Upper lobe of right lung (tissue), 1 donor: ENCODE results near the gene XPR1. TPM values are rescaled to one million over a fixed set of nuclear protein-coding genes. Genes with fewer than 3 reads are reported as not detected.

Experiments used
- ATAC-seq: fragments of 200-7000 bp; cut with Tn5 transposase; one replicate; pipeline ENCODE4 v1.9.1; 2020; ENCODE audit warnings: mild to moderate bottlenecking, moderate library complexity
- DNase-seq: peaks from one replicate; pipeline ENCODE4 v3.0.0-alpha.2; 2020
- H3K27ac ChIP-seq: fragments of 200-600 bp; one replicate; pipeline ENCODE4 v1.8.0; 2022
- H3K27me3 ChIP-seq: fragments of 200-600 bp; one replicate; pipeline ENCODE4 v1.8.0; 2022; ENCODE audit warnings: mild to moderate bottlenecking
- H3K36me3 ChIP-seq: fragments of 200-600 bp; one replicate; pipeline ENCODE4 v1.8.0; 2022
- H3K4me1 ChIP-seq: fragments of 200-600 bp; one replicate; pipeline ENCODE4 v1.8.0; 2022
- H3K4me3 ChIP-seq: fragments of 200-600 bp; one replicate; pipeline ENCODE4 v1.8.0; 2022; ENCODE audit warnings: mild to moderate bottlenecking
- H3K9me3 ChIP-seq: fragments of 200-600 bp; one replicate; pipeline ENCODE4 v1.8.0; 2022
- intact Hi-C: fragments of 100-400 bp; cut with DNase I; formaldehyde crosslinking; loops from one replicate; pipeline ENCODE4 v1.11.0; 2022
- total RNA-seq: library from RNA; stranded (reverse); fragmentation: NEBNext Ultra II Directional; extraction: Animal tissue kit (Norgen Biotek cat#: 25700); gene quantifications from one replicate; pipeline ENCODE4 v1.2.1, GENCODE V29; 2021
- TF ChIP-seq, protein P1 (sequence below): fragments of 200-600 bp; IDR thresholded peaks from one replicate; pipeline ENCODE4 v1.8.0; 2022; ENCODE audit warnings: antibody characterized with exemption
- donor health status: DM: no; HTN: yes; CAD: no; lungs with severe emphysema.

The XPR1 gene
- total RNA-seq, 1 donor from 2014 or later: 23.5 TPM

GRCh38 chr1:180590889-180591288 lies 40.9 kb upstream of the XPR1 start:
- no peaks in the 10 kb centered on the region for H3K9me3 ChIP-seq
- intact Hi-C loops: no loop called here

DNA sequence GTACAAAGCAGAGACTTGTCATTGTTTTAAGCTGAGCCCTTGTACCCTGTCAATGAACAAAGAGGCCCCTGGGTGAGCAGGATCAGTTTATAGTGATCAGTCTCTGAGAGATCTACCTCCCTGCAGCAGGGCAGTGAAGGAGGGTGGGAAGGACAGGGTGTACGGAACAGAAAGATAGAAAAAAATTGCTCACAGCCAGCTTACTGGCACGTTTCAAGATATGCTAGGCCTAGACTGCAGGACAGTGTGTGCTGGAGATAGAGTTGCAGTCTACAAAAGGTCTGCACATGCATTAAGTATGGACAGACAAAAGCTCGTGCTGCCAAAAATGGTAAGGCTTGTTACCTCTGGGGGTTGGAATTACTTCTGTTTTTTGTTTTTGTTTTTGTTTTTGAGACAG lies 38.4 kb upstream of the XPR1 start:
- H3K27me3 ChIP-seq: no peaks in the 10 kb centered on the region
- H3K36me3 ChIP-seq: no peaks in the 10 kb centered on the region
- H3K9me3 ChIP-seq: no peaks in the 10 kb centered on the region
- TF ChIP-seq, protein P1, sequence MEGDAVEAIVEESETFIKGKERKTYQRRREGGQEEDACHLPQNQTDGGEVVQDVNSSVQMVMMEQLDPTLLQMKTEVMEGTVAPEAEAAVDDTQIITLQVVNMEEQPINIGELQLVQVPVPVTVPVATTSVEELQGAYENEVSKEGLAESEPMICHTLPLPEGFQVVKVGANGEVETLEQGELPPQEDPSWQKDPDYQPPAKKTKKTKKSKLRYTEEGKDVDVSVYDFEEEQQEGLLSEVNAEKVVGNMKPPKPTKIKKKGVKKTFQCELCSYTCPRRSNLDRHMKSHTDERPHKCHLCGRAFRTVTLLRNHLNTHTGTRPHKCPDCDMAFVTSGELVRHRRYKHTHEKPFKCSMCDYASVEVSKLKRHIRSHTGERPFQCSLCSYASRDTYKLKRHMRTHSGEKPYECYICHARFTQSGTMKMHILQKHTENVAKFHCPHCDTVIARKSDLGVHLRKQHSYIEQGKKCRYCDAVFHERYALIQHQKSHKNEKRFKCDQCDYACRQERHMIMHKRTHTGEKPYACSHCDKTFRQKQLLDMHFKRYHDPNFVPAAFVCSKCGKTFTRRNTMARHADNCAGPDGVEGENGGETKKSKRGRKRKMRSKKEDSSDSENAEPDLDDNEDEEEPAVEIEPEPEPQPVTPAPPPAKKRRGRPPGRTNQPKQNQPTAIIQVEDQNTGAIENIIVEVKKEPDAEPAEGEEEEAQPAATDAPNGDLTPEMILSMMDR: no peak
- H3K27ac ChIP-seq: no peak overlapping the region
- H3K4me1 ChIP-seq: no peaks in the 10 kb centered on the region
- H3K4me3 ChIP-seq: no peak overlapping the region
- DNase-seq: no peak
- no peak for ATAC-seq
- intact Hi-C loops: no loop called here

More at GRCh38 chr1:180590889-180591288, 40.9 kb upstream of the XPR1 start:
- Histone ChIP-seq H3K27me3 (no peaks in the 10 kb centered on the region), H3K27ac (no peak overlapping the region), H3K4me3 (no peak overlapping the region), H3K36me3 (no peaks in the 10 kb centered on the region), H3K4me1 (no peaks in the 10 kb centered on the region)
- DNase-seq (no peak), ATAC-seq (no peak)
- TF ChIP-seq, protein P1: no peak

DNA sequence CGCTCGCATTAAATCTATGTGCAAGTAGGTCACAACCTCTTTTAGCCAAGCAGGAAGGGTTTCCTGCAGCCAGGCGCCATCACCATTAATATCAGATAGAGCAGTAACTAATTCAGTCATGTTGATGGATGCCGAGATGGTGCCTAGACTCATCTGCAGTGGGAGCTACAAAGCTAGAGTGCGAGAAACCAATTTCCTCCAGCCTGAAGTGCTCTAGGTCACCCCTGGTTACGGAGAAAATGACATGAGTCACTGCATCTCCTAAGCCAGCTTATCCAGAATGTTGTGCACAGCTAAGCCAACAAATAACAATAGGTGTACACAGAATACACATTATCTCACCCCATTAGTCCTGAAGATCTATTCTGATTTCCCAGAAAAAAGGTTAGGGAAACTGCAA lies 37.1 kb upstream of the XPR1 start:
- no peak overlapping the region for H3K27ac ChIP-seq
- no peaks in the 10 kb centered on the region for H3K36me3 ChIP-seq
- intact Hi-C loops: no loop called here
- ATAC-seq (no peak), DNase-seq (no peak)
- no peak overlapping the region for H3K4me3 ChIP-seq
- H3K4me1 ChIP-seq: no peaks in the 10 kb centered on the region
- no peaks in the 10 kb centered on the region for H3K9me3 ChIP-seq
- H3K27me3 ChIP-seq: no peaks in the 10 kb centered on the region
- TF ChIP-seq, protein P1: no peak

GRCh38 chr1:180595966-180596365 lies 35.9 kb upstream of the XPR1 start:
- no peaks in the 10 kb centered on the region for H3K9me3 ChIP-seq
- ATAC-seq: no peak
- TF ChIP-seq, protein P1: no peak
- H3K4me3 ChIP-seq: no peak overlapping the region
- intact Hi-C loops: no loop called here
- H3K36me3 ChIP-seq: no peaks in the 10 kb centered on the region
- no peak for DNase-seq
- H3K27ac ChIP-seq: no peak overlapping the region
- H3K27me3 ChIP-seq: no peaks in the 10 kb centered on the region
- no peaks in the 10 kb centered on the region for H3K4me1 ChIP-seq

DNA sequence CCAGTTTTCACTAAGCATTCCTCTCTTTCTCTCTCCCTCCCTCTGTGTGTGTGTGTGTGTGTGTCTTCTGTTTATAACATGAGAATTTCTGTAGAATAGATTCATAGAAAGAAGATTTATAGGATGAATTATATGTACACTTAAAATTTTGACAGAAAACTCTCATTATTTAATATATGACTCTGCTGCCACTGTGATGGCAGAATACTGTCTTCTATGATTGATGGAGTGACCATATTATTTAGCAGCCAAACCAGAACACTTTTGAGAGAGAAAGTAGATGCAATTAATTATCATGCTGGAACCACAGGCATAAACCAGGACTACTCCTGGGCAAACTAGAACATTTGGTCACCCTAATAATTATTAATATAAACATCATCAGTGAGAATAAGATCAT lies 34.3 kb upstream of the XPR1 start:
- no peaks in the 10 kb centered on the region for H3K4me1 ChIP-seq
- intact Hi-C loops: no loop called here
- no peak overlapping the region for H3K27ac ChIP-seq
- no peak overlapping the region for H3K4me3 ChIP-seq
- ATAC-seq (no peak), DNase-seq (no peak)
- TF ChIP-seq, protein P1: no peak
- H3K27me3 ChIP-seq: no peaks in the 10 kb centered on the region
- H3K9me3 ChIP-seq: no peaks in the 10 kb centered on the region
- no peaks in the 10 kb centered on the region for H3K36me3 ChIP-seq

GRCh38 chr1:180598333-180598974 lies 33.4 kb upstream of the XPR1 start:
- ATAC-seq (peak; percentile 41), DNase-seq (no peak)
- Histone ChIP-seq H3K27ac (no peak overlapping the region), H3K4me3 (no peak overlapping the region), H3K4me1 (no peaks in the 10 kb centered on the region), H3K27me3 (no peaks in the 10 kb centered on the region), H3K9me3 (no peaks in the 10 kb centered on the region), H3K36me3 (no peaks in the 10 kb centered on the region)
- TF ChIP-seq, protein P1: no peak
- intact Hi-C loops: no loop called here
